Islet precursor cell (in vitro differentiated cells): Measurements from ENCODE around the gene MUC2.

Experiments
- DNase-seq: peaks from one replicate; pipeline ENCODE4 v3.0.0-alpha.2; 2018

The MUC2 gene

DNA sequence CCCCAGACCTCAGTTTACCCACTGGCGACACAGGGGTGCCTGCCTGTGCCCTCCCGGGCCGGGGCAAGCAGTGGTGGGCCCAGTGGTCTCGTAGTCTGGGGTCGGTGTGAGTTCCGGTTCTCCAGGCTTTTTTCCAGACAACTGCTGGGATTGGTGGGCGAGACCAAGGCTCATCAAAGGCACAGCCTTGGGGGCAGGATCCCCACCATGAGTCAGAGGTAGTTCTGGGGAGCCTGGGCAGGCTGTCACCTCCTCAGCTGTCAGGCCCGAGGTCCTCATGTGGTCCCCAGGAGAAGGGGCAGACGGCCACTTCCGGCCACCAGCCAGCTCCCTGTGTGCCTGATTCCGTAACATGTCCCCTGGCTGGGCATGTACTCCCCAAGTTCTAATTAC is 827 bp upstream of the MUC2 start:
- DNase-seq: no peak

DNA sequence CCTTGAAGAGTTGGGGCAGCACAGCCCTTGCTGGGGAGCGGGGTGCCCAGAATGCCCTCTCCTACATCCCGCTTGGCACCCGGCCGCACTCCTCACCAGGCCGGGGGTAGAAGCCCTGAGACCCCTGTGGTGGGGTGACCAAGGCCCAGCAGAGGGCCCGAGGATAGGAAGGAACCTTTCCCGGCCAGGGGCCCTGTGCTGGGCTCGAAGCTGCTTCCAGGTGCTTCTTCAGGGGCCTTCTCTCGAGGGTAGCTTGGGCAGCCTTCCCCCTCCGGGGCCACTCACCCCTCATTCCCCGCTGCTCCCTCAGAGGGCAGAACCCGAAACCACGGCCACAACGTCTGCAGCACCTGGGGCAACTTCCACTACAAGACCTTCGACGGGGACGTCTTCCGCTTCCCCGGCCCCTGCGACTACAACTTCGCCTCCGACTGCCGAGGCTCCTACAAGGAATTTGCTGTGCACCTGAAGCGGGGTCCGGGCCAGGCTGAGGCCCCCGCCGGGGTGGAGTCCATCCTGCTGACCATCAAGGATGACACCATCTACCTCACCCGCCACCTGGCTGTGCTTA is 752 bp downstream of the MUC2 start:
- DNase-seq: no peak

DNA sequence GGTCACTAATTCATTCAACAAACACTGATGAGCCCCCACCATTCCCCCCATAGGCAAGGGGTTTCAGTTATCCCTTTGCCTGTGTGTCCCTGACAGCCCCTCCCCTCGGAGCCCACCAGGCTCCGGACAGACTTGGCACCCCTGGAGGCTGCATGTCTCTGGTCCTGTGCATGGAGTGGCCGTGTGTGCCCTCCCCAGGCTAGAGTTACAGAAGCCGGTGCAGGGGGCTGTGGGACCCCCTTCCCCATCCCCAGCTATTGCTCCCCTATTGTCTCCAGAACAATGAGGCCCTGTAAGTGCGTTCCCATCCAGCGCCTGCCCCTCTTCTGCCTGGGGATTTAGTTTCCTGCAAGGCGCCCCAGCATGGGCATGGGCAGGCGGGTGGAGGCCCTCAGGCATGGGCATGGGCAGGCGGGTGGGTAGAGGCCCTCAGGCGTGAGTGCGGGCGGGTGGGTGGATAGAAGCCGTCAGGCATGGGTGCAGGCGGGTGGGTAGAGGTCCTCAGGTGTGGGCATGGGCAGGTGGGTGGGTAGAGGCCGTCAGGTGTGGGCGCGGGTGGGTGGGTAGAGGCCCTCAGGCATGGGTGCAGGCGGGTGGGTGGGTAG is 1.5 kb downstream of the MUC2 start:
- DNase-seq: no peak

DNA sequence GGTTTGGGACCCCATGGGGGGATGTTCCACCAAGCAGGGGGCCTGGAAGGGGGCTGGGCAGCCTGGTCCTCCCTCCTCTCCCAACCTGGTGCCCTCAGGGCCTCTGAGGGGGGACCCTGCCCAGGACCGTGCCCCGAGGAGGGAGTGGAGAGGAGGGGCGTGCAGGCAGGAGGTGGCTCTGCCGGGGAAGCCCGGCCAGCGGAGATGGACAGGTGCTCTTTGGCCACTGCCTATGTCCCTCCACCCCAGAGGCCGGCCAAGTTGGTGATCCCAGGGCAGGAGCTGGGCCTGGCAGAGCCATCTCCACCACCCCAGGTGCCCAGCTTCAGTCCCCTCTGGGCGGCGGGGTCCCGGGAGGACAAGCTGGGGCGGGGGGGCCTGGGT is 2.4 kb downstream of the MUC2 start:
- DNase-seq: no peak

DNA sequence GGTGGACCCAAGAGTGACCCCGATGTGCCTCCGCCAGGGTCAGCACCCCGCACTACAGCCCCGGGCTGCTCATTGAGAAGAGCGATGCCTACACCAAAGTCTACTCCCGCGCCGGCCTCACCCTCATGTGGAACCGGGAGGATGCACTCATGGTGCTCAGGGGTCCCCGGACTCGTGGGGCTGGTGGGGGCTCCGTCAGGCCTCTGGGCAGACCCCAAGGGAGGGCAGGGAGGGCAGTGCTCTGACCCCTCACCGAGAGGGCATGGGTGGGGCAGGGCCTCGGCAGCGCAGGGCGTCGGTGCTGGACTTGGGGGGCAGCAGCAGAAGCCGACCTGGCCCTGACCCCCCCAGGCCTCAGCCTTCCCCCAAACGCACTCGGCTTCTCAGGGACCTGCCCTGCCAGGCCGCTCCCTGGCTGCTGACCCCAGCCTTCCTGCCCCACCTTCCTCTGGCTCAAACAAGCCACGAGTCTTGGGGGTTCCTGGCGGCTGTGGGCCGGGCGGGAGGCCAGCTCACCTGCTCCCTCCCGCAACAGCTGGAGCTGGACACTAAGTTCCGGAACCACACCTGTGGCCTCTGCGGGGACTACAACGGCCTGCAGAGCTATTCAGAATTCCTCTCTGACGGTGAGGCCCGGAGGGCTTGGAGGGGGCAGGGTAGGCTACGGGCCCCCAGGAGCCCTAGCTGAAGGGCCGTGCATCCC is 2.9 kb downstream of the MUC2 start:
- DNase-seq: no peak

DNA sequence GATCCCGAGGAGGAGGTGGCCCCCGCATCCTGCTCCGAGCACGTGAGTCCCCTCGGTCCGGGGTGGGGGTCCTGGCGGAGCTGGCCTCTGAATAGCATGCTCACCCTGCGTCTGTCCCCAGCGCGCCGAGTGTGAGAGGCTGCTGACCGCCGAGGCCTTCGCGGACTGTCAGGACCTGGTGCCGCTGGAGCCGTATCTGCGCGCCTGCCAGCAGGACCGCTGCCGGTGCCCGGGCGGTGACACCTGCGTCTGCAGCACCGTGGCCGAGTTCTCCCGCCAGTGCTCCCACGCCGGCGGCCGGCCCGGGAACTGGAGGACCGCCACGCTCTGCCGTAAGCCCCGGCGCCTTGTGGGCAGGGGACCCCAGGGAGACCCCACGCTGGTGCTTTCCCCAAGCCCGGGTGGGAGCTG is 3.5 kb downstream of the MUC2 start:
- DNase-seq: no peak

DNA sequence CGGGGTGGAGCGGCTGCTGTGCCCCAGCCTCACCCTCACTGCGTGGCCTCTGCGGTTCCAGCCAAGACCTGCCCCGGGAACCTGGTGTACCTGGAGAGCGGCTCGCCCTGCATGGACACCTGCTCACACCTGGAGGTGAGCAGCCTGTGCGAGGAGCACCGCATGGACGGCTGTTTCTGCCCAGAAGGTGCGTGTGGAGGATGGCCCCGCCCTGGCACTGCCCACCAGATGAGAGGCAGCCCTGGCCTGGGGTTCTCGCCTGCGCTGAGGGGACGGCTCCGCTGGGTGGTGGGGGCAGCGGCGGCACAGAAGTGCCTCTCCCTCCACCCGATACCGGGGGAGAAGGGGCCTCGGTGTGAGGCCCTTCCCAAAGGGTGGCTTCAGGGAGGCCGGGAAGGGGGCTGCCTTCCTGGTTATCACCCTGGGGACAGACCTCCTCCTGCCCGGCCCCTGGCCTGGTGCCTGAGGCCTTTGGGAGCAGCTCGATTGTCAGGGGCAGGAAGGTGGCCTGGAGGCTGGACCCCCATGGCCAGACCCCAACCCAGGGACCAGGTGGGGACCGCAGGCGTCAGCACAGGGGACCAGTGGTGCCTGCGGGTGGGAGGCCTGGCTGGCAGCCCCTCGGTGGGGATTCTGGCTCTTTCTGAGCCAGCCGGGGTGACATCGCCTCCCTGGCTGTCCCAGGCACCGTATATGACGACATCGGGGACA is 7.1 kb downstream of the MUC2 start:
- no peak for DNase-seq

DNA sequence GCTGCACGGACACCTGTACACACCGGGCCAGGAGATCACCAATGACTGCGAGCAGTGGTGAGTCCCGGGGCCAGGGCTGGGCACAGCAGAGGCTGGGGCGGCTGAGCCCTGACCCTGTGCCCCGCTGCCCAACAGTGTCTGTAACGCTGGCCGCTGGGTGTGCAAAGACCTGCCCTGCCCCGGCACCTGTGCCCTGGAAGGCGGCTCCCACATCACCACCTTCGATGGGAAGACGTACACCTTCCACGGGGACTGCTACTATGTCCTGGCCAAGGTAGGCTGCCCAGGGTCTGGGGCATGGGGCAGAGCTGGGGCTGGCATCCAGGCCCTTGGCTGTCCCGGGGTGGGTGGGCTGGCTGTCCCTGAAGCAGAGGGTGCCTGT is 7.7 kb downstream of the MUC2 start:
- no peak for DNase-seq

DNA sequence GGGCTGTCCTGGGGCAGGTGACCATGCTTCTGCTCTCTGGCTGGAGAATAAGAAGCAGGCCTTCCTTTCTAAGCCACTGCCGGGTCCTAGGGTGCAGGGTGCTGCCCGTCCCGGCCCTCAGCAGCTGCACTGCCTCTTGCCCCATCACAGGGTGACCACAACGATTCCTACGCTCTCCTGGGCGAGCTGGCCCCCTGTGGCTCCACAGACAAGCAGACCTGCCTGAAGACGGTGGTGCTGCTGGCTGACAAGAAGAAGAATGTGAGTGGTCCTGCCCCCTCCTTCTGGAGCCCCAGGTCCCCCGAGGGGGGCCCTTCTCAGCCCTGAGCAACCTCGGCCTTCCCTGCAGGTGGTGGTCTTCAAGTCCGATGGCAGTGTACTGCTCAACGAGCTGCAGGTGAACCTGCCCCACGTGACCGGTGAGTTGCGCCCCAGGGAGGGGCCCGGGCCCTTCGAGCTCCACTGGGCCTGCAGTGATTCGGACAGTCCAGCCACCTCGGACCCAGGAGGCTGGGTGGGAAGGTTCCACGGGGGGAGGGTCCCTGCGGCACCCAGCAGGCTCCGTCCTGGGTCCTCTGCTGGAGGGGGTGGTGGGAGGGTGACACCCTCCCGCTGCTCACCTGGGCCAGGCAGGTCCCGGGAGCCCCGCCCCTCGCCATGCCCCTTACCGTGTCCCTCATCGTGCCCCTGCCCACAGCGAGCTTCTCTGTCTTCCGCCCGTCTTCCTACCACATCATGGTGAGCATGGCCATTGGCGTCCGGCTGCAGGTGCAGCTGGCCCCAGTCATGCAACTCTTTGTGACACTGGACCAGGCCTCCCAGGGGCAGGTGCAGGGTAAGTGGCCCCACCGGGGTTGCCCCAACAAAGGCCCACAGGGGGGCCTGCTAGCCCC is 8.3 kb downstream of the MUC2 start:
- no peak for DNase-seq

DNA sequence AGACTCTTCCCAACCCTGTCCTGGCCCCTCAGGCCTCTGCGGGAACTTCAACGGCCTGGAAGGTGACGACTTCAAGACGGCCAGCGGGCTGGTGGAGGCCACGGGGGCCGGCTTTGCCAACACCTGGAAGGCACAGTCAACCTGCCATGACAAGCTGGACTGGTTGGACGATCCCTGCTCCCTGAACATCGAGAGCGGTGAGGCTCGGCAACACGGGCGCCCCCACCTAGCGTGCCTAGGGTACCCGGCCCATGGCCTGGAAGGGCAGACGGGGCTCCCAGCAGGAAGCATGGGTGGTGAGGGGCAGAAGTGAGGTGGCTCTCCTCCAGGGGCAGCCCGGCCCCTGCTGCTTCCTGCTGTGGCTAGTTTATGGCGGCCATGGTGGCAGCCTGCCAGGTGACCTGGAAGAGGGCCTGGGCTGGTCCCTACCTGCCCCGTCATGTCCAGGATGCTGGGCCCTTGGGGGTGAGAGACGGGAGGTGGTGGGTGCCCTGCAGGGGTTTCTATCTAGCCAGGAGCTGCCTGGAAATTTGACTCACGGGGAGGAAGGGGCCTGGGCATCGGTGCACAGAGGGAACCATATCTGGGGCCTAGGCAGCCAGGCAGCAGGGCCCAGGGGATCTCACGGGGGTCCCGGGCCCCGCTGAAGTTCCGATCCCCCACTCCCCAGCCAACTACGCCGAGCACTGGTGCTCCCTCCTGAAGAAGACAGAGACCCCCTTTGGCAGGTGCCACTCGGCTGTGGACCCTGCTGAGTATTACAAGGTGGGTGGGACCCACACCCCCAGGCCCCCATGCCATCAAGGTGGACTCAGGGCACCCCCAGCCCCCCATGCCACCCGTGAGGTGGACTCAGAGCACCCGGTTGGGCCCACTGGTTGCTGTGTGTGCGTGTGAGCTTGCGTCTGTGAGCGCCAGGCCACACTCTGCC is 9.2 kb downstream of the MUC2 start:
- no peak for DNase-seq

DNA sequence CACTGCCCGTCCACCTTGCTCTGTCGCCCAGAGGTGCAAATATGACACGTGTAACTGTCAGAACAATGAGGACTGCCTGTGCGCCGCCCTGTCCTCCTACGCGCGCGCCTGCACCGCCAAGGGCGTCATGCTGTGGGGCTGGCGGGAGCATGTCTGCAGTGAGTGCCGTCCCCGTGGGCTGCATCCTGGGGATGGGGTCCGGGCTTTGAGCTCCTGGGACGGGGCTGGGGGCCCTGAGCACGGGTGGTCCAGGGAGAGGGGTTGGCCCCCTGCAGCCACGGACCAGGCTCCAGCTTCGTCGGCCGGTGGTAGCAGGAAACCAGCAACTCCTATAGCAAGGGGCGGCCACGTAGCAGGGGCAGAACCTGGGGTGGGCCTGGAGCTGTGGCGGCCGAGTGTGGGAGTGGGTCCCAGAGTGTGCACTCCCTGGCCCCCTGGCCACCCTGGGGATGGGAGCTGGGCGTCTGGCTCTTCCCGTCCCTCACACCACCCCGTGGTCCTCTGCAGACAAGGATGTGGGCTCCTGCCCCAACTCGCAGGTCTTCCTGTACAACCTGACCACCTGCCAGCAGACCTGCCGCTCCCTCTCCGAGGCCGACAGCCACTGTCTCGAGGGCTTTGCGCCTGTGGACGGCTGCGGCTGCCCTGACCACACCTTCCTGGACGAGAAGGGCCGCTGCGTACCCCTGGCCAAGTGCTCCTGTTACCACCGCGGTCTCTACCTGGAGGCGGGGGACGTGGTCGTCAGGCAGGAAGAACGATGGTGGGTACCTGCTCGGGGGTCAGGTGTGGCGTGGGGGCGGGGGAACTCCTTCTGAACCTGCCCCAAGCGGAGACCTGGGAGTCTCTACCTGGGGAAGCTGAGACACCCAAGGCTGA is 10.1 kb downstream of the MUC2 start:
- no peak for DNase-seq

DNA sequence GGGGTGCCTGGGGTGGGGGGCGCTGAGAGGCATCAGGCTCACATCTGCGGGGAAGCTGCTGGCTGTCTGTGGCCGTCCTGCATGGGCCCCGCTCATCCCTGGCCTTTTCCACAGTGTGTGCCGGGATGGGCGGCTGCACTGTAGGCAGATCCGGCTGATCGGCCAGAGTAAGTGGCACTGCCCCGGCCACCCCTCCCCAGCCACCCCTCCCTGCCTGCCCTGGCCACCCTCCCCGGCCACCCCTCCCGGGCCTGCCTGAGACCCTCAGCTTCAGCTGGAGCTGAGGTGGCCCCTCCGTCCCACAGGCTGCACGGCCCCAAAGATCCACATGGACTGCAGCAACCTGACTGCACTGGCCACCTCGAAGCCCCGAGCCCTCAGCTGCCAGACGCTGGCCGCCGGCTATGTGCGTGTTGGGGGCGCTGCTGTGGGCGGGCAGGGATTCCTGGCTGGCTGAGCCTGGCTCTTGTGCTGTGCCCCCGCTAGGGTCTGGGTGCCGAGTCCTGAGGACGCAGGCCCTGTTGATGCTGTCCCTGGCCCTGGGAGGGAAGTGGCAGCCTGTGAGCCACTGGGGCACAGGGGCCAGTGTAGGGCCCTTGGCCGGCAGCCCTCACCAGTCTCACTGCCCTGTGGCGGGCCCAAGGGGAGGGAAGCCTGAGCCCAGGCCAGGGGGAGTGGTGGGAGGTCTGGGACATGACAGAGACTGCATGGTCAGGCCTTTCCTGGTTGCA is 10.9 kb downstream of the MUC2 start:
- DNase-seq: no peak

DNA sequence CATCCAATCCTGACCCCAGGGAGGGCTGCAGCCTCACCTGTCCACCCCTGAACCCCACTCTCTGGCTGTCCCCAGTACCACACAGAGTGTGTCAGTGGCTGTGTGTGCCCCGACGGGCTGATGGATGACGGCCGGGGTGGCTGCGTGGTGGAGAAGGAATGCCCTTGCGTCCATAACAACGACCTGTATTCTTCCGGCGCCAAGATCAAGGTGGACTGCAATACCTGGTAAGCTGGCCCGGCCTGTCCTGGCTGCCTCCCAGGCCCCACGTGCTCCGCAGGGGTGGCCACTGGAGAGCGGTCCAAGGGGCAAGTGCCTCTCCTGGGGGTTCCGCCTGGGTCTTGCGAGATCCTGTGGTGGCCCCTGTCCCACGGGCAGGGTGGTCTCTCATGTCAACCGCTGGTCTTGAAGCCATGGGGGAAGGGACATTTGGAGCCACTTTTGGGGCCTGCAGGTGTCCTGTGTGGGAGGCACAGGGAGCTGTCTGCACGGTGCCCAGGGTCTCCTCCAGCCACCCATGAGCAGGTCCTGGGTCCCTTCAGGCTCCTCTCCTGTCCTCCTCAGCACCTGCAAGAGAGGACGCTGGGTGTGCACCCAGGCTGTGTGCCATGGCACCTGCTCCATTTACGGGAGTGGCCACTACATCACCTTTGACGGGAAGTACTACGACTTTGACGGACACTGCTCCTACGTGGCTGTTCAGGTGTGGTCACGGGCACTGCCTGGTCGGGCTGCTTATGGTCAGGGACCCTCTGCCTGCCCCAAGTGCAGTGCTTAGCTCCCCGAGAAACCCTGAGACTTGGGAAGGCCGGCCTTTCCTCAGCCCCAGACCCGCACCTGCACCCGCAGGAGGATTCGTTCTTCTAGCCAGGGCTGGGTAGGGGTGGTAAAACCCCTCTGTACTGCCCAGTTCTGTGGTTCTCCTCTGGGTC is 11.8 kb downstream of the MUC2 start:
- DNase-seq: no peak

DNA sequence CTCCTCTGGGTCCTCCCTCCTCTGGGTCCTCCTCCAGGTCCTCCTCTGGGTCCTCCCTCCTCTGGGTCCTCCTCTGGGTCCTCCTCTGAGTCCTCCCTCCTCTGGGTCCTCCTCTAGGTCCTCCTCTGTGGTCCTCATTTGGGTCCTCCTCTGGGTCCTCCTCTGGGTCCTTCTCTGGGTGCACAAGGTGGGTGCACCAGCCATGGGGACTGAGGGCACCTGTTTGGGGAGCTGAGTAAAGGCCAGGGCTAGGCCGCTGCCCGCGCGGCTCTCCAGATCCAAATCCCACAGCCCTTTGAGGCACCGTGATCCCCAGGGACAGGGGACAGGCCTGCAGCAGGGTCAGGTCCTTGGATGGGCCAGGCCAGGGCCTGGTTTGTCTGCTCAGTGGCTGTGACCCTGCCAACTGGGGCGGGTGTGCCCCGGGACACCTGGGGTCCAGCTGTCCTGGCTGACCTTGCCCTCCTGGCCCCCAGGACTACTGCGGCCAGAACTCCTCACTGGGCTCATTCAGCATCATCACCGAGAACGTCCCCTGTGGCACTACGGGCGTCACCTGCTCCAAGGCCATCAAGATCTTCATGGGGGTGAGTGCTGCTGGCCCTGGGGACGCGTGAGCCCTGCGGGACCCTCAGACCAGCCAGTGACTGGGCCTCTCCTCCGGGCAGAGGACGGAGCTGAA is 12.7 kb downstream of the MUC2 start:
- no peak for DNase-seq

DNA sequence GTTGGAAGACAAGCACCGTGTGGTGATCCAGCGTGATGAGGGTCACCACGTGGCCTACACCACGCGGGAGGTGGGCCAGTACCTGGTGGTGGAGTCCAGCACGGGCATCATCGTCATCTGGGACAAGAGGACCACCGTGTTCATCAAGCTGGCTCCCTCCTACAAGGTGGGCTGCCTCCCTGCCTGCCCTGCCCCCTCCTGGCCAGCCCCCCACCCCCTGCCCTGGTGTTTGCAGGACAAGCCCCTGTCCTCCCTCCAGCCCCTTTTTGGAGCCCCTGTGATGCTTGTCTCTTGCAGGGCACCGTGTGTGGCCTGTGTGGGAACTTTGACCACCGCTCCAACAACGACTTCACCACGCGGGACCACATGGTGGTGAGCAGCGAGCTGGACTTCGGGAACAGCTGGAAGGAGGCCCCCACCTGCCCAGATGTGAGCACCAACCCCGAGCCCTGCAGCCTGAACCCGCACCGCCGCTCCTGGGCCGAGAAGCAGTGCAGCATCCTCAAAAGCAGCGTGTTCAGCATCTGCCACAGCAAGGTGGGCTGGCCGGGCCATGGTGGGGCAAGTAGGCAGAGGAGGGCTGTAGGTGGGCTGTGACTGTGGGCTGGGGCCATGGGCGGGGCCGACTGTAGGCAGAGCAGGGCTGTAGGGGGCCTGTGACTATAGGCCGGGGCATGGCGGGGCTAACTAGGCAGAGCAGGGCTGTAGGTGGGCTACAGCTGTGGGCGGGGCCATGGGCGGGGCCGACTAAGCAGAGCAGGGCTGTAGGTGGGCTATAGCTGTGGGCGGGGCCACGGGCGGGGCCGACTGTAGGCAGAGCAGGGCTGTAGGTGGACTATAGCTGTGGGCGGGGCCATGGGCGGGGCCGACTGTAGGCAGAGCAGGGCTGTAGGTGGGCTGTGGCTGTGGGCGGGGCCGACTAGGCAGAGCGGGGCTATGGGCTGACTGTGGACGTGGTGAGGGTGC is 13.6 kb downstream of the MUC2 start:
- no peak for DNase-seq

DNA sequence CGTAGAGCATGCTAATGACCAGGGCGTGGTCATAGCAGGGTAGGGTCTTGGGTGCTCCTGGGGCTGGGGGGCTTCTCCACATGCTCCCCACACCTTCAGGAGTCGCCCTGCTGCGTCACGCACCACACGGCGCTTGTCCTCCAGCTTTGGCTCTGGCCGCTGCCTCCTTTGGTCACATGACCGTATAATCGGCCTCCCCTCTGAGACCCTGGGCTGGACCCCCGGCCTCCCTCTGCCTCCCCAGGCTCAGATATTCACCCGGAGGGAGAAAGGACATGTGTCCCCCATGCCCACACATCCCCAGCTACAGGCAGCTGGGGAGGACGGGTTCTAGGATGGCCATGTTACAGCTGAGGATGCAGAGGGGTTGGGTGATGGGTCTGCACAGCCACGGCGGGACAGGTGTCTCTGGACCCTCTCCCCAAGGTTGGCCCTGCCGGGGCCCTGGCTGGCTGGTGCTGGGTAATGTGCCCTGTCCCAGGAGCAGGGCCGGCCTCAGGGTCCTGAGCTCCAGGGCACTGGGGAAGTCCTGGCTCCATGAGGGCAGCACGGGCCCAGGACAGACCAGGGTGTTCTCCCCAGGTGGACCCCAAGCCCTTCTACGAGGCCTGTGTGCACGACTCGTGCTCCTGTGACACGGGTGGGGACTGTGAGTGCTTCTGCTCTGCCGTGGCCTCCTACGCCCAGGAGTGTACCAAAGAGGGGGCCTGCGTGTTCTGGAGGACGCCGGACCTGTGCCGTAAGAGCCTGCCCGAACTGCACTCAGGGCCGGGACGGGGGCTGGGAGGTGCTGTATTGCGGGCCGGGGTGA is 14.5 kb downstream of the MUC2 start:
- no peak for DNase-seq
